ENCODE measurements around the gene GPR151. TPM values are rescaled to one million over a fixed set of nuclear protein-coding genes. Genes with fewer than 3 reads are reported as not detected.

GPR151 gene
- polyA plus RNA-seq, 1 donor from 2014 or later: 1.0 TPM

- Histone ChIP-seq H3F3A (ENCODE audit: insufficient read depth, low read length, poor library complexity, severe bottlenecking) (no peaks in the 10 kb centered on the region), H3K27ac (ENCODE audit: low read length) (no peak overlapping the region), H3K9me2 (ENCODE audit: insufficient read depth, low read length) (no peaks in the 10 kb centered on the region), H4K20me1 (ENCODE audit: insufficient read depth) (no peaks in the 10 kb centered on the region), H3K36me3 (ENCODE audit: insufficient read depth, low read length) (peaks cover 10% of the 10 kb centered on the region), H3K79me2 (replicated peaks; ENCODE audit: insufficient read depth, low read length) (no peaks in the 10 kb centered on the region), H3K27me3 (ENCODE audit: insufficient read depth, low read depth, low read length) (no peaks in the 10 kb centered on the region), H3K4me3 (ENCODE audit: low read length) (no peak overlapping the region), H2AFZ (ENCODE audit: low read depth, low read length) (no peak overlapping the region), H3K9ac (ENCODE audit: low read length) (no peak overlapping the region), H3K4me2 (ENCODE audit: low read length) (no peak overlapping the region), H3K9me3 (ENCODE audit: low read length) (no peaks in the 10 kb centered on the region)
- no peak for TF ChIP-seq MXI1 (conservative IDR thresholded peaks at IDR 0.05; ENCODE audit: poor library complexity, severe bottlenecking)
Observed at GRCh38 chr5:146513462-146513861, 2.5 kb downstream of the GPR151 start.

DNA sequence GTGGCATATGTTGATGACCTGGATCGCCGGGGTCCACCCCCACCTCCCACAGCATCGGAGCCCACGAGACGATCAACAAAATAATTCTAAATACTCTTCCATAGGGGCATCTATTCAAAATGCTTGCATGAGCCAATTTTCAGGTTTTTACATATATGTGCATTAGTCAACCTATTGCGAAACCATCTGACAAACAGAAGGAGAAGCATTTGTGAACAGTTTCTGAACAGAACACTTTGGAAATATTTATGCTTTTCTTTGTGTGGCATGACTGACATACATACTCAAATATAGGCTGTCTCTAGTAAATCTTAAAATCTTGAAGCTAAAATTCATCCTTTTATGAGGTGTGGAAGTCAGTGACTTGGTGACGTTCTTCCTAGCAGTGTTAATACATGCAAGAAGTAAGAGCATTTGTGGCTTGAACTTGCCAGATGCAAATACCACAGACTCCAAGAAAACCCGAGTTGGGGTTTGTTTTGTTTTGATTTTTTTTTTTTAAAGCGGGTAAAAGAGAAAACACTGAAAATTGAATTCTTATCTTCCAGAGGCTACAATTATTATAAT is 5.3 kb downstream of the GPR151 start:
- H3F3A ChIP-seq (ENCODE audit: insufficient read depth, low read length, poor library complexity, severe bottlenecking): no peaks in the 10 kb centered on the region
- no peaks in the 10 kb centered on the region for H3K9me2 ChIP-seq (ENCODE audit: insufficient read depth, low read length)
- H3K27ac ChIP-seq (ENCODE audit: low read length): no peak overlapping the region
- no peaks in the 10 kb centered on the region for H4K20me1 ChIP-seq (ENCODE audit: insufficient read depth)
- no peak overlapping the region for H3K4me2 ChIP-seq (ENCODE audit: low read length)
- no peak overlapping the region for H2AFZ ChIP-seq (ENCODE audit: low read depth, low read length)
- H3K27me3 ChIP-seq (ENCODE audit: insufficient read depth, low read depth, low read length): no peaks in the 10 kb centered on the region
- no peak overlapping the region for H3K4me3 ChIP-seq (ENCODE audit: low read length)
- H3K36me3 ChIP-seq (ENCODE audit: insufficient read depth, low read length): peaks cover 20% of the 10 kb centered on the region
- TF ChIP-seq RAD21 (conservative IDR thresholded peaks at IDR 0.05) (no peak), MXI1 (conservative IDR thresholded peaks at IDR 0.05; ENCODE audit: poor library complexity, severe bottlenecking) (no peak)
- TF ChIP-seq, protein P1, sequence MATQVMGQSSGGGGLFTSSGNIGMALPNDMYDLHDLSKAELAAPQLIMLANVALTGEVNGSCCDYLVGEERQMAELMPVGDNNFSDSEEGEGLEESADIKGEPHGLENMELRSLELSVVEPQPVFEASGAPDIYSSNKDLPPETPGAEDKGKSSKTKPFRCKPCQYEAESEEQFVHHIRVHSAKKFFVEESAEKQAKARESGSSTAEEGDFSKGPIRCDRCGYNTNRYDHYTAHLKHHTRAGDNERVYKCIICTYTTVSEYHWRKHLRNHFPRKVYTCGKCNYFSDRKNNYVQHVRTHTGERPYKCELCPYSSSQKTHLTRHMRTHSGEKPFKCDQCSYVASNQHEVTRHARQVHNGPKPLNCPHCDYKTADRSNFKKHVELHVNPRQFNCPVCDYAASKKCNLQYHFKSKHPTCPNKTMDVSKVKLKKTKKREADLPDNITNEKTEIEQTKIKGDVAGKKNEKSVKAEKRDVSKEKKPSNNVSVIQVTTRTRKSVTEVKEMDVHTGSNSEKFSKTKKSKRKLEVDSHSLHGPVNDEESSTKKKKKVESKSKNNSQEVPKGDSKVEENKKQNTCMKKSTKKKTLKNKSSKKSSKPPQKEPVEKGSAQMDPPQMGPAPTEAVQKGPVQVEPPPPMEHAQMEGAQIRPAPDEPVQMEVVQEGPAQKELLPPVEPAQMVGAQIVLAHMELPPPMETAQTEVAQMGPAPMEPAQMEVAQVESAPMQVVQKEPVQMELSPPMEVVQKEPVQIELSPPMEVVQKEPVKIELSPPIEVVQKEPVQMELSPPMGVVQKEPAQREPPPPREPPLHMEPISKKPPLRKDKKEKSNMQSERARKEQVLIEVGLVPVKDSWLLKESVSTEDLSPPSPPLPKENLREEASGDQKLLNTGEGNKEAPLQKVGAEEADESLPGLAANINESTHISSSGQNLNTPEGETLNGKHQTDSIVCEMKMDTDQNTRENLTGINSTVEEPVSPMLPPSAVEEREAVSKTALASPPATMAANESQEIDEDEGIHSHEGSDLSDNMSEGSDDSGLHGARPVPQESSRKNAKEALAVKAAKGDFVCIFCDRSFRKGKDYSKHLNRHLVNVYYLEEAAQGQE (IDR thresholded peaks at IDR 0.05; ENCODE audit: borderline replicate concordance): no peak
- H3K79me2 ChIP-seq (replicated peaks; ENCODE audit: insufficient read depth, low read length): no peaks in the 10 kb centered on the region
- no peak overlapping the region for H3K9ac ChIP-seq (ENCODE audit: low read length)
- no peaks in the 10 kb centered on the region for H3K9me3 ChIP-seq (ENCODE audit: low read length)

- H3K4me2 ChIP-seq (ENCODE audit: low read length): no peak overlapping the region
- peaks cover 27% of the 10 kb centered on the region for H3K36me3 ChIP-seq (ENCODE audit: insufficient read depth, low read length)
- H3K9ac ChIP-seq (ENCODE audit: low read length): no peak overlapping the region
- H3K27me3 ChIP-seq (ENCODE audit: insufficient read depth, low read depth, low read length): no peaks in the 10 kb centered on the region
- no peaks in the 10 kb centered on the region for H4K20me1 ChIP-seq (ENCODE audit: insufficient read depth)
- TF ChIP-seq EP300 (conservative IDR thresholded peaks at IDR 0.05; ENCODE audit: poor library complexity, severe bottlenecking) (no peak), MXI1 (conservative IDR thresholded peaks at IDR 0.05; ENCODE audit: poor library complexity, severe bottlenecking) (no peak), EZH2 (IDR thresholded peaks at IDR 0.05; ENCODE audit: borderline replicate concordance, insufficient read depth, low read length, poor library complexity, severe bottlenecking) (no peak)
- TF ChIP-seq, protein P1 (IDR thresholded peaks at IDR 0.05; ENCODE audit: borderline replicate concordance): no peak
- H2AFZ ChIP-seq (ENCODE audit: low read depth, low read length): no peak overlapping the region
- no peak overlapping the region for H3K4me3 ChIP-seq (ENCODE audit: low read length)
- H3F3A ChIP-seq (ENCODE audit: insufficient read depth, low read length, poor library complexity, severe bottlenecking): no peaks in the 10 kb centered on the region
- H3K9me2 ChIP-seq (ENCODE audit: insufficient read depth, low read length): no peaks in the 10 kb centered on the region
- H3K9me3 ChIP-seq (ENCODE audit: low read length): no peaks in the 10 kb centered on the region
- no peaks in the 10 kb centered on the region for H3K79me2 ChIP-seq (replicated peaks; ENCODE audit: insufficient read depth, low read length)
- no peak overlapping the region for H3K27ac ChIP-seq (ENCODE audit: low read length)
Observed at GRCh38 chr5:146507428-146507827, 8.6 kb downstream of the GPR151 start.
